ENCODE data around the gene RIMS1. TPM values are rescaled to one million over a fixed set of nuclear protein-coding genes. Genes with fewer than 3 reads are reported as not detected.

Gene RIMS1
- total and polyA plus RNA-seq, 4 donors: 0.09 to 0.17 TPM; not detected in 2

DNA sequence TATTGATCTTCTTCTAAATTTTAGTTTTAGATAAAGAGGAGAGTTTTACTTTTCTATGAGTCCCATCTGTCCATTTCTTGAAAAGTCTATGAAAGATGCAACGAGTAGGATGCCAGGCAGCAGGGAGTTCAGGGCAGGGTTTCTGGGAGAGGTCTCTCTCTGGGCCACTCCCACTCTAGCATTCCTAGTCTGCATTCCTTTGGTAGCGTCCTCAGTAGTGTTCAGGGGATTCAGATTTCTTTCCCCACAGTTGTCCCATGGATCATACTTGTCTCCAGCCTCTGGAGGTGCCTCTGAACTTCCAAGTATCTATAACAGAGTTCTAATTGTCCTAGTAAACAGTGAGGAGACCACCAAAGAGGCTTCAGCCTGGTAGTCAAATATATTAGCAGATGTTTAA, 225.3 kb downstream of the RIMS1 start:
- H3K9me3 ChIP-seq (ENCODE audit: control insufficient read depth in 4 of 4, low read length in 3 of 4): no peaks in the 10 kb centered on the region
- no peak overlapping the region for H3K27ac ChIP-seq (ENCODE audit: low read depth in 1 of 2, low read length in 2 of 2)
- 32% methylated on average over 2 of the region's 2 CpGs for WGBS
- no peak for DNase-seq (ENCODE audit: low spot score)
- no peak for TF ChIP-seq NR2F2 (IDR thresholded peaks at IDR 0.05)
- TF ChIP-seq HNF4A (conservative IDR thresholded peaks at IDR 0.05): no peak
- TF ChIP-seq, protein P1, sequence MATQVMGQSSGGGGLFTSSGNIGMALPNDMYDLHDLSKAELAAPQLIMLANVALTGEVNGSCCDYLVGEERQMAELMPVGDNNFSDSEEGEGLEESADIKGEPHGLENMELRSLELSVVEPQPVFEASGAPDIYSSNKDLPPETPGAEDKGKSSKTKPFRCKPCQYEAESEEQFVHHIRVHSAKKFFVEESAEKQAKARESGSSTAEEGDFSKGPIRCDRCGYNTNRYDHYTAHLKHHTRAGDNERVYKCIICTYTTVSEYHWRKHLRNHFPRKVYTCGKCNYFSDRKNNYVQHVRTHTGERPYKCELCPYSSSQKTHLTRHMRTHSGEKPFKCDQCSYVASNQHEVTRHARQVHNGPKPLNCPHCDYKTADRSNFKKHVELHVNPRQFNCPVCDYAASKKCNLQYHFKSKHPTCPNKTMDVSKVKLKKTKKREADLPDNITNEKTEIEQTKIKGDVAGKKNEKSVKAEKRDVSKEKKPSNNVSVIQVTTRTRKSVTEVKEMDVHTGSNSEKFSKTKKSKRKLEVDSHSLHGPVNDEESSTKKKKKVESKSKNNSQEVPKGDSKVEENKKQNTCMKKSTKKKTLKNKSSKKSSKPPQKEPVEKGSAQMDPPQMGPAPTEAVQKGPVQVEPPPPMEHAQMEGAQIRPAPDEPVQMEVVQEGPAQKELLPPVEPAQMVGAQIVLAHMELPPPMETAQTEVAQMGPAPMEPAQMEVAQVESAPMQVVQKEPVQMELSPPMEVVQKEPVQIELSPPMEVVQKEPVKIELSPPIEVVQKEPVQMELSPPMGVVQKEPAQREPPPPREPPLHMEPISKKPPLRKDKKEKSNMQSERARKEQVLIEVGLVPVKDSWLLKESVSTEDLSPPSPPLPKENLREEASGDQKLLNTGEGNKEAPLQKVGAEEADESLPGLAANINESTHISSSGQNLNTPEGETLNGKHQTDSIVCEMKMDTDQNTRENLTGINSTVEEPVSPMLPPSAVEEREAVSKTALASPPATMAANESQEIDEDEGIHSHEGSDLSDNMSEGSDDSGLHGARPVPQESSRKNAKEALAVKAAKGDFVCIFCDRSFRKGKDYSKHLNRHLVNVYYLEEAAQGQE (IDR thresholded peaks at IDR 0.05): no peak
- no peak for TF ChIP-seq RAD21 (IDR thresholded peaks at IDR 0.05)
- no peak for TF ChIP-seq MAX (IDR thresholded peaks at IDR 0.05)
- TF ChIP-seq JUND (IDR thresholded peaks at IDR 0.05): no peak
- no peak for TF ChIP-seq SP1 (IDR thresholded peaks at IDR 0.05)
- no peak for TF ChIP-seq TAF1 (conservative IDR thresholded peaks at IDR 0.05)
- TF ChIP-seq FOXA1 (IDR thresholded peaks at IDR 0.05): no peak
- no peak for TF ChIP-seq YY1 (IDR thresholded peaks at IDR 0.05)
- no peak for TF ChIP-seq HNF4G (IDR thresholded peaks at IDR 0.05)
- no peak for TF ChIP-seq RXRA (IDR thresholded peaks at IDR 0.05)
- no peak for TF ChIP-seq ZBTB33 (IDR thresholded peaks at IDR 0.05)
- TF ChIP-seq FOXA2 (IDR thresholded peaks at IDR 0.05): no peak
- no peak for TF ChIP-seq EGR1 (IDR thresholded peaks at IDR 0.05; ENCODE audit: low read depth in 2 of 2)
- no peak for TF ChIP-seq GABPA (IDR thresholded peaks at IDR 0.05 in 1 of 2, conservative IDR thresholded peaks at IDR 0.05 in 1 of 2)
- no peak for TF ChIP-seq ATF3 (IDR thresholded peaks at IDR 0.05)
- no peak for TF ChIP-seq CTCF (IDR thresholded peaks at IDR 0.05; ENCODE audit: low read depth, low read length, missing input control)
- no peaks in the 10 kb centered on the region for H3K27me3 ChIP-seq (ENCODE audit: control insufficient read depth in 4 of 4, insufficient read depth in 4 of 4, low read length in 3 of 4)
- H3K9ac ChIP-seq (ENCODE audit: low read depth in 1 of 2, low read length in 2 of 2): no peak overlapping the region
- no peaks in the 10 kb centered on the region for H3K4me1 ChIP-seq (ENCODE audit: control insufficient read depth in 4 of 4, insufficient read depth in 4 of 4, low read length in 3 of 4)
- H3K36me3 ChIP-seq (ENCODE audit: control insufficient read depth in 4 of 4, insufficient read depth in 3 of 4, low read depth in 1 of 4, low read length in 3 of 4): no peaks in the 10 kb centered on the region
- H3K4me3 ChIP-seq (ENCODE audit: low read depth in 1 of 3, low read length in 3 of 3): no peak overlapping the region

Measured in liver (tissue), 9 donors.